ENCODE measurements around the gene KIF5C.
"Not testable (repeated sequence)": the region's sequence is repeated elsewhere in the genome, so short reads cannot be mapped to it uniquely, and the experiment has no call there.

KIF5C gene

DNA sequence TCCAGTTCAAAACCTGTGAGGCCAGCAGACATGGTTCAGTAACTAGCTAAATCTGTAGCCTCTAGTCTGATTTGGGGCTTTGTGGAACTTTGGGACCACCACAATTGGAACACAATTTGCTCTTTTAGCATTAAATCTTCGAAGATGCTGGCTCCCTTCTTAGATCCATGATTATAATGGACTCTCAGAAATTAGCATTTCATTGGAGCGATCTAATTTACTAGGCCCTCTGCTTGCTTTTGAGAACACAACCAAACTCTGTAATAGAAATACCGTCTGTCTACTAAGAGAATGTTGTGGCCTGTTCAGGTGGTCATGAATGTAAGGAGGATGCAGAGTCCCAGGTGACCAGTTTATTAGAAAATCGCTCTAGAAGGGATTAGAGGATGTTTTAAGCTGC, 93.3 kb downstream of the KIF5C start:
- no peak for DNase-seq

DNA sequence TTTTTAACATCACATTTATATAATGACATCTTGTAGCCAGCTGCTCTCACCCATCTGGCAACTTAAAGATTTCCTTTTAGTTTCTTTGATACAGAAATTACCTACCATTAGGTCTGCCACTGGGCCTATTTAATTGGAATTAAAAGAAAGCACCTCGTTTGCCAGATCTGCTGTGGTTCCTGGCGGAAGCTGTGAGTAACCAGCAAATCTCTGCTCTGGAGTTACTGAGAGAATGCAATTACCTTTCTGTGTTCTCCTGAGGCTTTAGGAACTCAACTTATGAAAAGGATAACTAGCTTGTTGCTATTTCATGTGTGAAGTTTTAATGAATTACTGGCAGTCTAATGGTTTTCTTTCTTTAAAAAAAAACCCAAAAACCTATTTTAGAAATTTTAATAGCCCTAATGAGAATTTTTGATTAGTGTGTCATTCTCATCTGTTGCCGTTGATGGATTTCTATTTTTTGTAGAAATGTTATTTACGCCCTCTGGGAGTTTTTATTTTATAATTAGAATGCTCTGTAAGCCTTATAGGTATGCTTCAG, 93.8 kb downstream of the KIF5C start:
- no peak for DNase-seq

DNA sequence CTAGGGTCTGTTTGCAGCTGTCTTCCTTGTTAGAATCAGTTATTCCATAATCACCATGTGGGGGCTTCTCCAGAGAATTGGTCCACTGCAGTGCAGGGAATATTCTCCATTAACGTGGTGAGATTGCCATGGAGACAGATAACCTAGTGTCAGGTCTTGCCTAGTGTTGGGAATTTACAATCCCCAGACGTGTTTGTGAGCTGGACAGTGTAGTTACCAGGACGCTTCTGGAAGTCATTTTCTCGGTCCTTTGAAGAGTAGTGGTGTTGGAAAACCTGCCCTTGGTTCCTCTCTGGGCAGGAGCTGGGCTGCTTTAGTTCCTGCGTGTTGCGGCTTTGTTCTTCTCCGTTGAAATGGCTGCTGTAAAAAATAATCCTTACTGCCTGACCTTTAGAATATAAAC, 94.6 kb downstream of the KIF5C start:
- DNase-seq, result no peak

DNA sequence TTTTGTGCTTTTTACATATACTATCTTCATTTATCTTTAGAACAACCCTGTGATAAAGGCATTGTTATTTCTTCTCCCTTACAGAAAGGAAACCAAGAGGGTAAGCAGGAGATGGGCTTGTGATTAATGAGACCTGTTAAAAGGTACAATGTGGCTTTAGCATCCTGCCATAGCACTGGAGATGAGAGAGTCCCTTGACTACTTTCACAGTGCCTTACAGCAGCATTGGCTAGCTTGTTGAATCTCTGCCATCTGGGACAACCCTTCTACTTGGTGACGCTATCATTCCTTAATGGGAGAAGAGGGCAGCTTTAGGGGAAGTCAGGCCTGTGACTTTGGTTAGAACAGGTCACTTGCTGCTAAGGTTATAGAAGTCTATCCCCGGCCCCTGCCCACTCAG, 95.4 kb downstream of the KIF5C start:
- DNase-seq, result no peak

DNA sequence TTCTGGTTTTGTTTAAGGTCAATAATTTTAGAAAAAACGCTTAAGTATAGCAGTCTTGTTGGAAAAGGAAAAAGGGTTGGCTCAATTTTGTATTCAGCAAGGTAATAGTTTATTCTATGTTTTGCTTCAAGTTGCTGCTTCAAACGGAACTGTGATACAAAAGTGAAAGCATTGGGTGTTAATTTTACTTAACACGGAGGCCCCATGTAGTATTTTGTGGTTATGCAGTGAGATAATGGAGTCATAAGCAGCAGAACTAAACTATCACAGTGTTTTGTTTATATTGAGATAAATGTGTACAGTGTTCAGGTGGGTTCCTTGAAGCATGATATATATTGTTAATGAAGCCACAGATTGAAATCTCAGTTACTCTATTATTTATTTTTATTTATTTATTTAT, 96.5 kb downstream of the KIF5C start:
- no peak for DNase-seq

DNA sequence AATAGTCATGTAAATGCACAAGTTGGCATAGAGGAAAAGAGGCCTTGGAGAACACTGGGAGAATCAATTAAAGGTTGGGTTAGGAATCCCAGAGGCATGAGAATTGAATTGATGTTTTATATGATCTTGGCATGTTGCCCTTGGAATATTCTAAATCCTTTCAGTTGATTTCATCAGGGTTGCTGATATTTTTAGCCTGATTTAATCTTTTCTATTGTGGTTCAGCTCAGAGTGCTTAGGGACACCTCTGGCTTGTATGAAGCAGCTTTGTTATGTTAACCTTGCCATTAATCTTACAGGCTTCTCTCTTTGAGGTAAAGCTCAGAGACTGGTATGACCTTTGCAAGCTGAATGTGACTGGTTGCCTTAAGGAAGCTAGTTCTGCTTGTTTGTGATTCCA, 99.1 kb downstream of the KIF5C start:
- DNase-seq, result no peak

DNA sequence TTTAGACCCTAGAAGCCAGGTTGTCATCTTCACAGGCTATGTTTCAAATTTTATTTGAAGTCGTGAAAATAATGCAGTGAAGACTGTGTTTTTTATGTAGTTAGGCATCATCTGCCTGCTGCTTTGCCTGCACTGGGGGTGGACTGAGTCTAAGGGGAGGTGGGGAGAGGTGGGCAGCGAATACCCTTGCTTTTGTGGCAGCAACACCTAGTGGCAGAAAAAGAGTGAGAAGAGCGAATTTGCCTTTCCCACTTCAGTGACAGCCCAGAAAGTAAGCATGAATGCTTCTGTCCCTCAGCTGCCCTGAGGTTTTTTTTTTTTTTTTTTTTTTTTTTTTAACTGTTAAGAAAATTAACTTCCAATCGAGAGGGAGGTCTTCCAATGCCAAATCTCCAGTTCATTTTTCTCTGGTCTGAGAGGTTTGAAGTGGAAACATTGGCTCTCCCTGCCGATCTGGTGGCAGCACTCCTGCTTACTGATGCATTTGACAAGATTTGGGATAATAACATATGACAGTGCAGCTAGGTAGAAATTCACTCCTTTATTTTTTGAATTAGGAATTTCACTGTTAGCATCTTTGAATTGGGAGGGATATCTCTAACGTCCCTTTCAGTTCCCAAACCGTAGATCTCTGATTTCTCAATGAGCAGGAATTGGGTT, 103.1 kb downstream of the KIF5C start:
- DNase-seq, result no peak

DNA sequence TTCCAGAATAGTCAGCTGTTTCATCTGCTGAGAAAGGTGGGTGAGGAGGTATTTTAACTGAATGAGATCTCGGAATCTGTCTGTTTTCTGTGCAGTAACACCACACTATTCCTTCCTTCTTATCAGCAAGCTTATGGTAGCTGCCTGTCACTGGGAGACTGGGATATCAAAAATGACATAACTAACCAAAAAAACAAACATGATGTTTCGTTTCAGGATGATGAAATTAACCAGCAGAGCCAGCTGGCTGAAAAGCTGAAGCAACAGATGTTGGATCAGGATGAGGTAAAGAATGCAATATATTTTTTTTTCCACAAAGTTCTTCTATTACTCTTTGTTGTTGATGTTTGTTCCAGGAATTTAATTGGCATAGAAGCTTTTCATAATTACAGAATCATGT, 103.7 kb downstream of the KIF5C start:
- DNase-seq, result no peak

DNA sequence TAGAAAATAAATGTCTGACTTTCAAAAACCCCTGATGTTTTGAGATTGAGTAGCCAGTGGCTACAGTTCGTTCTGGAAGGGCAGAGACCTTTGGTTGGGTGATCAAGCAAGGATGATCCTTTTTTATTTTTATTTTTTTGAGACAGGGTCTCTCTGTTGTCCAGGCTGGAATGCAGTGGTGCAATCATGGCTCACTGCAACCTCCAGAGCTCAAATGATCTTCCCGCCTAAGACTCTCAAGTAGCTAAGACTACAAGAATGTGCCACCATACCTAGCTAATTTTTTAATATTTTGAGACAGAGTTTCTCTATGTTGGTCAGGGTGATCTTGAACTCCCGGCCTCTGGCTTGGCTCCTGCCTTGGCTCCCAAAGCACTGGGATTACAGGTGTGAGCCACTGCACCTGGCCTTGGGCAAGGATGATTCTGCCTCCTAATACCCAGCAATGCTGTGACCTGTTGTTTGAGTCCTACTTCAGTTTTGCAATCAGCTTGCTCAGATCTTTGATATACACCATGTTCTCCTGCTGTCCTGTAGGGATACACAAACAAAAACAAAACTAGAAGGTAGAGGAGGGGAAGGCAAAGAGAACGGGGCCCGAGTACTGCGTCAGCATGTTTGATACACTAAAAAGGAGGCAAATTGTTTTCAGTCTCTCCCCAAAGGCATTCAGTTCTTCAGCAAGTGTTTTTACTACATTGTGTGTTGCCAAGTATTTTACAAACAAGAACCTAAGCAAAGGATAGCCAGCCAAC, 104.3 kb downstream of the KIF5C start:
- DNase-seq, result no peak

DNA sequence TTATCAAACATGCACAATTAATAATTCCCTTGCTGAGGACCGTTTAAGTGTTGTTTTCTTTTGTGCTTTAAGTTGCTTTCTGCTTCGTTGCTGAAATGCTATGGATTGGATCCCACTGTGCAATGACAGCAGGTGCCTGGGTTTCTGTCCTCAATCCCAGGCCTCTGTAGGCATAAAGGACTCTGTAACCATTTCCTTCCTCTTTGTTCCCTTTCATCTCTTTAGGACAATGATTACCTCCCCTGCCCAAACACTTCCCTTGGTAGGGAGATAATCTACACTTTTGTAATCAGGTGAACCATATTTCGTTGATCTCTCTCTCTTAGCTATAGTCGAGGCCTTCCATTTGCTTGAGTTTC, 104.9 kb downstream of the KIF5C start:
- no peak for DNase-seq

DNA sequence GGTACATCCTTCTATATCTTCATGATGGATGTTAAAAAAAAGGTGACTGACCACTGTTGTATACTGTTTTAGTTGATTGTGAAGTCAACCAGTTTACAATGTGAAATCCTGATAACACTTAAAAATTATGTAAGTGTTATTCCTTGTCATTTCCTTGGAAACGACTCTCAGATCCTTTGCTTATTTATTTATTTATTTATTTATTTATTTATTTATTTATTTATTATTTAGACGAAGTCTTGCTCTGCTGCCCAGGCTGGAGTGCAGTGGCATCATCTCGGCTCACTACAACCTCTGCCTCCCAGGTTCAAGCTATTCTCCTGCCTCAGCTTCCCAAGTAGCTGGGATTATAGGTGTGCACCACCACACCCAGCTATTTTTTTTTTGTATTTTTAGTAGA, 105.5 kb downstream of the KIF5C start:
- not testable (repeated sequence) for DNase-seq

DNA sequence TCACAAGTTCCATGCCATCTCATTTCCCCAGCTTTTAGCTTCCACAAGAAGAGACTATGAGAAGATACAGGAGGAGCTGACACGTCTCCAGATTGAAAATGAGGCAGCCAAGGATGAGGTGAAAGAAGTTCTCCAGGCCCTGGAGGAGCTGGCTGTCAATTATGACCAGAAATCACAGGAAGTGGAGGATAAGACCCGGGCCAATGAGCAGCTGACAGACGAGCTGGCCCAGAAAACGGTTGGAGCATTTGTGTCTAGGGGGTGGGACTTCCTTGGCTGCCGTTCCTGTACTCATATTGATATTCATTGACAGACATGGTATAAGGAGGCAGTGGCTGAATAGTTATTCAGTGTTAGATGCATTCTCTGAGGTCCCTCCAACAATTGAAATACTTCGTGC, 106.3 kb downstream of the KIF5C start:
- DNase-seq, result no peak

DNA sequence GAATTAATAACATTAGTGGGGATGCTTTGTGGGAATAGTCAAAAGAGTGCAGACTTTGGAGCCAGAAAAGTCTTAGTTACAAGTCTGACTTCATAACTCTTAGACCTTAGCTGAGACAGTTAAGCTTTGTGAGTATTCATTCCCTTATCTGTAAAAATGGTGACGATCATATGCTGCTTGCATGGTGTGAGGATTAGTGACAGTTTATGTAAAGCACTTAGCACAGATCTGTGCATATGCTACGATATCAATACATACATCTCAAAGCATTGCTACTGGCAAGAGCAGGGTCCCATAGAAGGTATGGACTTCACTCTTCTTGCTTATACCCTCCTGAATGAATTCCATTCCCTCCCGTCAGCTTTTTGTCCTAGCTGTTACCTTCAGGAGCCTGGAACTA, 106.8 kb downstream of the KIF5C start:
- DNase-seq, result no peak

DNA sequence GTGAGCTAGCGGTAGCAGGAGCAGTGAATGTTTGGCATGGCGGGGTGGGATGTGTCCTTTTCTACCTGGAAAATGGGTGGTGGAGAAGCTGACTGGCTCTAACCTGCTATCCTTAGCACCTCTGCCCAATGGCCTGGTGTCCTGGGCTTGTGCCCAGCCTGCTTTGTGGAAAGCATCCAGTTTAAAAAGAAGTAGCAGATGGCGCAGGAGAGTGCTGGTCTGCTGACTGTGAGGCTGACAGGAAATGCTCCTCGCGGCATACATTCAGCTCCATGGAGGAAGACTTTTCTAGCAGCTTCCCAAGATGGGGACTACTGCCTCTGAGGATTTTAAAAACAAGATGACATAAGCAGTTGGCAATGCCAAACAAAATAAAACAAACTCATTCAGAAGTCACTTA, 107.3 kb downstream of the KIF5C start:
- DNase-seq, result no peak

DNA sequence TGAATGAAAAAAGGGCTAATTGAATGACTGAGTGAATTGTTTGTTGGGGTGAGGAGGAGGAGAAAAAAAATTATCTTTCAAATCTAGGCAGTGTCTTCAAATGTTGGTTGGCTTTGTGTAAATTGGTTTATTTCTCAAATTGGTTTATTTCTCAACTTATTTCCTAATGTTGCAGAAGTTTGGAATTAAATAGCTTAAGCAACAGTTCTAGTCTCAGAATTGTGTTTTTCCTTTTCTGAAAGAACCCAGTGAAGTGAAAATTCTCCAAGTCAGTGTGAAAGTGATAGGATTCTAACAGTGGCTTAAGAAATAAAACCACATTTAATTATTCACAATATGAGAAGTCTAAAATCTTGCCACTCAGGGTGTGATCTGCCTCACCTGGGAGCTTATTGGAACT, 108.9 kb downstream of the KIF5C start:
- no peak for DNase-seq

DNA sequence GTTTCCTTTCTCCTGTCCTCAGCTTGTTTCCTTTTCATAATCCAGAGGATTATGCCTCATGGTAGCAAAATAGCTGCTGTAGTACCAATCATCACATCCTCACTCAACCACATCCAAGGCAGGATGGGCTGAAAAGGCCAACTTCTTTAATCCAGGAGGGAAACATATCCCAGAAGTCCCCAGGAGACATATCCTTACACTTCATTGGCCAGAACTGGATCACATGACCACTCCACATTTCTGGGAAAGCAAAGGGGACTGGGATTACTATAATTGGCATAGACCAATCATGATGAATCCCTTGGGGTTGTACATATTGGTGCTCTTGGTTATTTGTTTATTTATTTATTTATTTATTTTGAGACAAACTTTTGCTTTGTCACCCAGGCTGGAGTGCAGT, 109.4 kb downstream of the KIF5C start:
- DNase-seq, result no peak

DNA sequence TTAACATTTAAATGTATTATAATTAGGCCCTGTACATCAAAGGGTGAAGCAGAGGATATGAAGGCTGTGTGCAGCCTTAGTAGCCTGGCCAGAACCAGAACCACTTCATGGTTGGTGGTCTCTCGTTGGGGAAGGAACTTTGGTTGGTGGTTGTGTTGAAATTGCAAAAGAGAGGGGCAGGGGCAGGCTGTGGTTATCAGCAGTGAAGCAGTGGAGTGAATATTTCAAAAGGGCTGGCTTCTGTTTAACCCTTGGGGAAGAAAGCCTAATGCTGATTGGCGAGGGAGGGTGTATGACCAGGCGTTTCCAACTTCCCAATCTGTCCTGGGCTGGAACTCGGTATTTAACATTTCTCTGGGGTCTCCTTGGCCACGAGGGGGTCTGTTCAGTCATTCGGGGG, 112.3 kb downstream of the KIF5C start:
- no peak for DNase-seq

DNA sequence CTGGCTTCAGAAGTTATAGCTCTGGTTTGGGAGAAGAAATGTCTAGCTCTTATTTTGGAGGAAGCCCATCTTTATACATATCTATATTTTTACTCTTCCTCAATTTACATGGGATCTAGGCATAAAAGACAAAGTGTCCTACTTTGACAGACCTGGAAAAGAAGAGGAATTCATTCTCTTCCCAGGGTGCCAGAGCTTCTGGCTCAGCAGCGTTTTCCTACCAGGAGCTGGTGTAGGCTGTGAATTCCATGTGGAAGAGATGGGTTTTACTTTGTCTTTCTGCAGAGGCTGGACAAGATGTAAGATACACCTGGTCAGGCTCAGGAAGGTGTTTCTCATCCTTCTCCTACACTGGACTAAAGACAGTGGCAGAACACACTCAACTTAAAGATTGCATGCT, 113.3 kb downstream of the KIF5C start:
- no peak for DNase-seq

DNA sequence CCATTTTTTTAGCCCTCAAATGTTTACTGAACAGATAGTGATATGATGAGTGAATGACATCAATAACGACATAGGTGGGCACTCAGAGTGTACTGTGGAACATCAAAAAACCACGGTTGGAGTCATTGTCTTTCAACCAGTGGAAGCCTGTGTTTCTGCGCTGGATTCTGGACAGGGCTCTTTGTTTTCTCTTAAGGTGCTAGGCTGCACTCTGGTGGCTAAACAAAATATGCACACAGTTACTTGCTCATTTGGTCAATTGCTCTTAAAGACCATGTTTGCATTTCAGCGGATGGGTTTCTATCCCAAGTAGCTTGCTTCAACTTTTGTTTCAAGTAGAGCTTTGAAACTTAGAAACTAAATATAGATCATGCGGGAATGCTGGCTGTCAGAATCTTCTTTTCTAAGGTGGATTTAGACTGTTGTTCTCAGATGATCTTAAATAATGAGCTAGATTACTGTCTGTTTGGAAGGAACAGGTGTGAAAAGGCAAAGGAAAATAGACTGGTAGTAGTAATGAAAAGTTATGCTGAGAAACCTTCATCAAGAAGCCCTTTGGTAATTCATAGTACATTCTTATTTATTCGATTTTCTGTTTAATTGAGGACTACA, 115.0 kb downstream of the KIF5C start:
- DNase-seq, result peak; percentile 14

DNA sequence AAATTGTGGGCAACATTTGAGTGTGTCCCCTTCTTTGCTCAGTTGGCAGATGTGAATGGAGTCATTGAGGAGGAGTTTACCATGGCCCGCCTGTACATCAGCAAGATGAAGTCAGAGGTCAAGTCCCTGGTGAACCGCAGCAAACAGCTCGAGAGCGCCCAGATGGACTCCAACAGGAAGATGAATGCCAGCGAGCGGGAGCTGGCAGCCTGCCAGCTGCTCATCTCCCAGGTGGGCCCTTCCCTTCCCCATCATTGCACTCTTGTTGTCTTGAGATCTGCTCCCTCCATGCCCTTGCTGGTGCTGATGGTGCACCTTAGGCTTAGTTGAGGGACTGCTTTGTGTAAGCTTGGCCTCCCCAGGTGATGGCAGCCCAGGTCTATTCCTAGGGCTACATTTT, 115.9 kb downstream of the KIF5C start:
- DNase-seq, result no peak

DNA sequence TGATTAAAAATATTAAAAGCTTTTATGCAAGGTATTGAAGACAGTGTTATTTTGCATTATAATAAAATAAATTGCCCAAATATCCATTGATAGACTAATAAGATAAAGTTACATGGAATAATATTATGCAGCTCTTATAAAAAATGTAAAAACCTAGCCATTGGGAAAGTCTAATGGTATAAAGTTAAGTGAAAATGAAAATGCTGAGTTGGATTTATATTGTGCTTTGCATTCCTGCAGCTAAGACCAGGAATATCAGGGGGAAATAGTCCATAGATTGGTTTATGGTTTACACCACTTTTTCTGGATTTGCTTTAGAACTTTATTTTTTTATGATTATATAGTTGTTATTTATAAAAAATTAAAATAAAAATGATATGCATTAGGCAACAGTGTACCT, 117.4 kb downstream of the KIF5C start:
- DNase-seq, result no peak

DNA sequence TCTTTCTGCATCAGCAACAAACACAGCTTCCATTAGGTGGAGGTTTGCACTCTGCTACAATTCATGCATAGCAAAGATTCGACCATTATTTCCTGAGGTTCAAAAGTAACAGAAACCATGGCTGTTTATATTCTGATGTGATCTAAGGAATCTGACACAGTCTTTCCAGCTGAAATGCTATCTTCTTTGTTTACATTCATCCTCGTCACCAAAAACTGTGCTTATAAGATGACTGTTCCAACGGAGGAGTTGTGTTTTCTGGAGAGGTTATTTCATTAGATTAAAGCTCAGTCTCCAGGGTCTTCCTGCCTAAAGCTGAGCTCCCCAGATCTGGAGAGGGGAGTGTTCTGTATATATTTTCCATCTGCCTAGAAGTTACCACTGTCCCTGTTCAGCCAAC, 118.3 kb downstream of the KIF5C start:
- DNase-seq, result no peak

DNA sequence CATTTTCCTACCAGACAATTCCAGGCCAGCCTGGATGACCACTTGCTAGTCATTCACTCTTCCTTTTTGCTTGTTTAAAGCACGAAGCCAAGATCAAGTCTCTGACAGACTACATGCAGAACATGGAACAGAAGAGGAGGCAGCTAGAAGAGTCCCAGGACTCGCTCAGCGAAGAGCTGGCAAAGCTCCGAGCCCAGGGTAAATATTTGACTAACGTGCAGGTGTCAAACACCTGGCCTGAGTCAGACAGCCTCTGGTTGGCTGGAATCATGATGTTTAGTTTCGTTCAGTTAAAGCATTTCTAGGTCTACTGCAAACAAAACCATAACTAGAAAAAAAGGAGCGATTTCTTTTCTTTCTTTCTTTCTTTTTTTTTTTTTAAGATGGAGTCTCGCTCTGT, 119.3 kb downstream of the KIF5C start:
- no peak for DNase-seq

DNA sequence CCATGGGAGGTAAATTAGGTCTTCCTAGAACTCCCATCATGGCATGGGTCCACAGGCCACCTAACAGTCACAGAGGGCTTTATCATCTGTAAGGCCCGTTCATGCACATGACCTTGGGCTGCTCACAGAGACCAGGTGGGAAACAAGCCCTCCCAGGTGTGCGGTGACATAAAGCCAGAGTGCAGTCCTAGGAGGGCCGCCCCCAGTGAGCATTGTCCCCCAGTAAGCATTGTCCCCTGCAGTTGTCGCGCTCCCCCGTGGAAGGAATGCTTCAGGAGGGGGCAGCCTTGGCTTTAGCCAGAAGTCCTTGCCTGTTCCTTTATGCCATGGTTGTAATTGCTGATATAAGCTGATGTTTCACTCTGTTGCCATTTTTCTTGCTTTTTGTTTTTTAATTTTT, 121.8 kb downstream of the KIF5C start:
- DNase-seq, result no peak
